Measurements from ENCODE around the gene CNOT6L.

- TF ChIP-seq YY1 (IDR thresholded peaks at IDR 0.05; ENCODE audit: low read depth) (no peak), EP300 (IDR thresholded peaks at IDR 0.05; ENCODE audit: borderline replicate concordance) (no peak), TAF1 (IDR thresholded peaks at IDR 0.05; ENCODE audit: low read depth) (no peak), EGR1 (IDR thresholded peaks at IDR 0.05) (no peak), RAD21 (IDR thresholded peaks at IDR 0.05; ENCODE audit: low read depth) (no peak), TEAD4 (IDR thresholded peaks at IDR 0.05) (no peak), ZBTB7A (IDR thresholded peaks at IDR 0.05; ENCODE audit: low read depth) (no peak), MAX (IDR thresholded peaks at IDR 0.05) (no peak), CEBPB (IDR thresholded peaks at IDR 0.05) (no peak), TCF12 (IDR thresholded peaks at IDR 0.05; ENCODE audit: low read depth) (no peak), CREB1 (IDR thresholded peaks at IDR 0.05; ENCODE audit: low read depth) (no peak)
- TF ChIP-seq, protein P1, sequence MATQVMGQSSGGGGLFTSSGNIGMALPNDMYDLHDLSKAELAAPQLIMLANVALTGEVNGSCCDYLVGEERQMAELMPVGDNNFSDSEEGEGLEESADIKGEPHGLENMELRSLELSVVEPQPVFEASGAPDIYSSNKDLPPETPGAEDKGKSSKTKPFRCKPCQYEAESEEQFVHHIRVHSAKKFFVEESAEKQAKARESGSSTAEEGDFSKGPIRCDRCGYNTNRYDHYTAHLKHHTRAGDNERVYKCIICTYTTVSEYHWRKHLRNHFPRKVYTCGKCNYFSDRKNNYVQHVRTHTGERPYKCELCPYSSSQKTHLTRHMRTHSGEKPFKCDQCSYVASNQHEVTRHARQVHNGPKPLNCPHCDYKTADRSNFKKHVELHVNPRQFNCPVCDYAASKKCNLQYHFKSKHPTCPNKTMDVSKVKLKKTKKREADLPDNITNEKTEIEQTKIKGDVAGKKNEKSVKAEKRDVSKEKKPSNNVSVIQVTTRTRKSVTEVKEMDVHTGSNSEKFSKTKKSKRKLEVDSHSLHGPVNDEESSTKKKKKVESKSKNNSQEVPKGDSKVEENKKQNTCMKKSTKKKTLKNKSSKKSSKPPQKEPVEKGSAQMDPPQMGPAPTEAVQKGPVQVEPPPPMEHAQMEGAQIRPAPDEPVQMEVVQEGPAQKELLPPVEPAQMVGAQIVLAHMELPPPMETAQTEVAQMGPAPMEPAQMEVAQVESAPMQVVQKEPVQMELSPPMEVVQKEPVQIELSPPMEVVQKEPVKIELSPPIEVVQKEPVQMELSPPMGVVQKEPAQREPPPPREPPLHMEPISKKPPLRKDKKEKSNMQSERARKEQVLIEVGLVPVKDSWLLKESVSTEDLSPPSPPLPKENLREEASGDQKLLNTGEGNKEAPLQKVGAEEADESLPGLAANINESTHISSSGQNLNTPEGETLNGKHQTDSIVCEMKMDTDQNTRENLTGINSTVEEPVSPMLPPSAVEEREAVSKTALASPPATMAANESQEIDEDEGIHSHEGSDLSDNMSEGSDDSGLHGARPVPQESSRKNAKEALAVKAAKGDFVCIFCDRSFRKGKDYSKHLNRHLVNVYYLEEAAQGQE (IDR thresholded peaks at IDR 0.05; ENCODE audit: low read depth) = no peak
These were observed 142.3 kb downstream of the CNOT6L start for GRCh38 chr4:77676842-77677241.
